ENCODE results near the gene SIDT2. TPM values are rescaled to one million over a fixed set of nuclear protein-coding genes. Genes with fewer than 3 reads are reported as not detected.

Gene SIDT2
- total RNA-seq, 2 experiments from 2014 or later: 20.2 to 23.6 TPM

GRCh38 chr11:117191680-117192400 is 13.3 kb downstream of the SIDT2 start:
- peaks cover 5% of the 10 kb centered on the region for H3K4me1 Mint-ChIP-seq (ENCODE audit: low read depth)

GRCh38 chr11:117192401-117192875 is 13.9 kb downstream of the SIDT2 start:
- H3K27ac Mint-ChIP-seq: no peak overlapping the region

More at GRCh38 chr11:117191680-117192400, 13.3 kb downstream of the SIDT2 start:
- DNase-seq (no peak), ATAC-seq (no peak)
- no peaks in the 10 kb centered on the region for H3K27me3 Mint-ChIP-seq (ENCODE audit: low read depth)
- ChIA-PET CTCF (interaction anchor here (0.9 to 1.3 kb wide), 2 partner anchors 11 to 35 kb away, joined by 3 read pairs; no protein-coding TSS in a partner anchor), POLR2A (no interaction called here)
- H3K36me3 Mint-ChIP-seq (ENCODE audit: low read depth): peaks cover 7% of the 10 kb centered on the region
- no peak overlapping the region for H3K4me3 Mint-ChIP-seq
- H3K9me3 Mint-ChIP-seq (ENCODE audit: insufficient read depth): no peaks in the 10 kb centered on the region
- no peak overlapping the region for H3K27ac Mint-ChIP-seq

GRCh38 chr11:117193130-117194020 is 14.8 kb downstream of the SIDT2 start:
- no peaks in the 10 kb centered on the region for H3K9me3 Mint-ChIP-seq (ENCODE audit: insufficient read depth)
- peak overlapping the region; percentile 46 for H3K27ac Mint-ChIP-seq
- DNase-seq (no peak), ATAC-seq (no peak)
- H3K36me3 Mint-ChIP-seq (ENCODE audit: low read depth): peaks cover 7% of the 10 kb centered on the region
- peaks cover 5% of the 10 kb centered on the region for H3K4me1 Mint-ChIP-seq (ENCODE audit: low read depth)
- POLR2A ChIA-PET: interaction anchor here (0.6 to 0.9 kb wide), 2 partner anchors 36 to 280 kb away, joined by 3 to 5 read pairs; no protein-coding TSS in a partner anchor
- H3K4me3 Mint-ChIP-seq: no peak overlapping the region
- CTCF ChIA-PET: interaction anchor here (0.6 kb wide), 1 partner anchor 12 kb away, joined by 3 read pairs; no protein-coding TSS in a partner anchor
- no peaks in the 10 kb centered on the region for H3K27me3 Mint-ChIP-seq (ENCODE audit: low read depth)

More at GRCh38 chr11:117192401-117192875, 13.9 kb downstream of the SIDT2 start:
- ChIA-PET CTCF (no interaction called here), POLR2A (no interaction called here)
- peaks cover 5% of the 10 kb centered on the region for H3K4me1 Mint-ChIP-seq (ENCODE audit: low read depth)
- peaks cover 7% of the 10 kb centered on the region for H3K36me3 Mint-ChIP-seq (ENCODE audit: low read depth)
- H3K4me3 Mint-ChIP-seq: no peak overlapping the region
- no peaks in the 10 kb centered on the region for H3K9me3 Mint-ChIP-seq (ENCODE audit: insufficient read depth)
- DNase-seq (no peak), ATAC-seq (no peak)
- H3K27me3 Mint-ChIP-seq (ENCODE audit: low read depth): no peaks in the 10 kb centered on the region

DNA sequence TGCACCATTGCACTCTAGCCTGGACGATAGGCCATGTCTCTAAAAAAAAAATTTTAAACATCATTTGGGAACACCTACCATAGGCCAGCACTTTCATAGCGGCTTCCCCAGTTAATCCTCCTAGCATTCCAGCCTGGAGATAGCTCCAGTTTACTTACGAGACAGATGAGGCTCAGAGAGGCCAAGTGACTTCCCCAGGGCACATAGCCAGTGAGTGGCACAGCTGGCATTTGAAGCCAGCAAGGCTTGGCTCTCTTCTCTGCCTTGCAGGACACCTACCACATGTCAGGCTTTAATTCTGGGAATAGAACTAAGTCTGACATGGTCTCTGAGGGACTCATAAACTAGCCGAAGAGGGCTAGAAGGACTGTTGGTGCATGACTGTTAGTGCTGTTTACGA is 15.7 kb downstream of the SIDT2 start:
- ChIA-PET CTCF (interaction anchor here (0.6 to 1.3 kb wide), 2 partner anchors 13 to 17 kb away, joined by 3 to 4 read pairs; no protein-coding TSS in a partner anchor), POLR2A (interaction anchor here (1.3 kb wide), 1 partner anchor 10 kb away, joined by 4 read pairs; no protein-coding TSS in a partner anchor)
- no peak for ATAC-seq

GRCh38 chr11:117195258-117195657 is 16.7 kb downstream of the SIDT2 start:
- POLR2A ChIA-PET: interaction anchor here (1.3 kb wide), 1 partner anchor 9 kb away, joined by 4 read pairs; no protein-coding TSS in a partner anchor
- Mint-ChIP-seq H3K4me3 (no peak overlapping the region), H3K27ac (peak overlapping the region; percentile 19), H3K4me1 (ENCODE audit: low read depth) (peaks cover 5% of the 10 kb centered on the region), H3K27me3 (ENCODE audit: low read depth) (no peaks in the 10 kb centered on the region), H3K36me3 (ENCODE audit: low read depth) (peaks cover 7% of the 10 kb centered on the region), H3K9me3 (ENCODE audit: insufficient read depth) (no peaks in the 10 kb centered on the region)
- CTCF ChIA-PET: interaction anchor here (0.9 to 1.3 kb wide), 2 partner anchors 15 to 16 kb away, joined by 3 to 4 read pairs; no protein-coding TSS in a partner anchor
- no peak for DNase-seq
- ATAC-seq: no peak

More for the DNA sequence above, 15.7 kb downstream of the SIDT2 start:
- H3K4me1 Mint-ChIP-seq (ENCODE audit: low read depth): peaks cover 5% of the 10 kb centered on the region
- H3K27ac Mint-ChIP-seq: no peak overlapping the region
- no peaks in the 10 kb centered on the region for H3K27me3 Mint-ChIP-seq (ENCODE audit: low read depth)
- H3K36me3 Mint-ChIP-seq (ENCODE audit: low read depth): peaks cover 7% of the 10 kb centered on the region
- H3K4me3 Mint-ChIP-seq: no peak overlapping the region
- no peaks in the 10 kb centered on the region for H3K9me3 Mint-ChIP-seq (ENCODE audit: insufficient read depth)
- no peak for DNase-seq

DNA sequence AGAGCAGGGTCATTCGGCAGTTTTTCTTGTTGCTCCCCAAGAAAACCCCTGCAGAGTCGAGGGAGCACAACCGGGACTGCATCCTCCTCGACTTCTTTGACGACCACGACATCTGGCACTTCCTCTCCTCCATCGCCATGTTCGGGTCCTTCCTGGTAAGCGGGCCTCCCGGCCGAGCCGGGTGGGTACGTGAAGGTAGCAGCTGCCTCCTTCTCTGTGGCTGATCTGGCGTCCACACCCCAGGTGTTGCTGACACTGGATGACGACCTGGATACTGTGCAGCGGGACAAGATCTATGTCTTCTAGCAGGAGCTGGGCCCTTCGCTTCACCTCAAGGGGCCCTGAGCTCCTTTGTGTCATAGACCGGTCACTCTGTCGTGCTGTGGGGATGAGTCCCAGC is 17.2 kb downstream of the SIDT2 start:
- H3K4me1 Mint-ChIP-seq (ENCODE audit: low read depth): peaks cover 5% of the 10 kb centered on the region
- no peak overlapping the region for H3K27ac Mint-ChIP-seq
- CTCF ChIA-PET: interaction anchor here (1.3 to 1.9 kb wide), 3 partner anchors 16 to 31 kb away, joined by 4 to 9 read pairs (median 4); no protein-coding TSS in a partner anchor
- peaks cover 7% of the 10 kb centered on the region for H3K36me3 Mint-ChIP-seq (ENCODE audit: low read depth)
- ATAC-seq (no peak), DNase-seq (no peak)
- no peaks in the 10 kb centered on the region for H3K27me3 Mint-ChIP-seq (ENCODE audit: low read depth)
- H3K9me3 Mint-ChIP-seq (ENCODE audit: insufficient read depth): no peaks in the 10 kb centered on the region
- POLR2A ChIA-PET: interaction anchor here (1.1 kb wide), 1 partner anchor 16 kb away, joined by 3 read pairs; no protein-coding TSS in a partner anchor
- no peak overlapping the region for H3K4me3 Mint-ChIP-seq

DNA sequence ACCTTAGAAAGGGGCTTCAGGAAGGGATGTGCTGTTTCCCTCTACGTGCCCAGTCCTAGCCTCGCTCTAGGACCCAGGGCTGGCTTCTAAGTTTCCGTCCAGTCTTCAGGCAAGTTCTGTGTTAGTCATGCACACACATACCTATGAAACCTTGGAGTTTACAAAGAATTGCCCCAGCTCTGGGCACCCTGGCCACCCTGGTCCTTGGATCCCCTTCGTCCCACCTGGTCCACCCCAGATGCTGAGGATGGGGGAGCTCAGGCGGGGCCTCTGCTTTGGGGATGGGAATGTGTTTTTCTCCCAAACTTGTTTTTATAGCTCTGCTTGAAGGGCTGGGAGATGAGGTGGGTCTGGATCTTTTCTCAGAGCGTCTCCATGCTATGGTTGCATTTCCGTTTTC is 18.5 kb downstream of the SIDT2 start:
- Mint-ChIP-seq H3K9me3 (ENCODE audit: insufficient read depth) (no peaks in the 10 kb centered on the region), H3K27me3 (ENCODE audit: low read depth) (no peaks in the 10 kb centered on the region), H3K4me1 (ENCODE audit: low read depth) (peaks cover 5% of the 10 kb centered on the region), H3K27ac (no peak overlapping the region), H3K4me3 (no peak overlapping the region), H3K36me3 (ENCODE audit: low read depth) (peaks cover 4% of the 10 kb centered on the region)
- DNase-seq: no peak
- CTCF ChIA-PET: interaction anchor here (0.6 to 1.9 kb wide), 4 partner anchors 17 to 89 kb away, joined by 3 to 9 read pairs (median 4); no protein-coding TSS in a partner anchor
- ATAC-seq: no peak
- POLR2A ChIA-PET: interaction anchor here (0.6 to 1.1 kb wide), 3 partner anchors 11 to 18 kb away, joined by 3 read pairs; partner anchors contain the start of gene SIDT2

GRCh38 chr11:117197516-117198456 is 19.2 kb downstream of the SIDT2 start:
- POLR2A ChIA-PET: interaction anchor here (0.7 kb wide), 1 partner anchor 19 kb away, joined by 3 read pairs; the partner anchor contains the start of gene SIDT2
- H3K4me1 Mint-ChIP-seq (ENCODE audit: low read depth): peaks cover 4% of the 10 kb centered on the region
- no peaks in the 10 kb centered on the region for H3K9me3 Mint-ChIP-seq (ENCODE audit: insufficient read depth)
- peaks cover 4% of the 10 kb centered on the region for H3K36me3 Mint-ChIP-seq (ENCODE audit: low read depth)
- H3K4me3 Mint-ChIP-seq: no peak overlapping the region
- no peaks in the 10 kb centered on the region for H3K27me3 Mint-ChIP-seq (ENCODE audit: low read depth)
- H3K27ac Mint-ChIP-seq: no peak overlapping the region
- CTCF ChIA-PET: interaction anchor here (0.6 to 1.9 kb wide), 3 partner anchors 18 to 88 kb away, joined by 3 to 9 read pairs (median 5); no protein-coding TSS in a partner anchor
- ATAC-seq: no peak
- DNase-seq: no peak

- Mint-ChIP-seq H3K27ac (no peak overlapping the region), H3K27me3 (ENCODE audit: low read depth) (no peaks in the 10 kb centered on the region)
- CTCF ChIA-PET: no interaction called here
Observed at GRCh38 chr11:117198613-117199012, 20.1 kb downstream of the SIDT2 start.

DNA sequence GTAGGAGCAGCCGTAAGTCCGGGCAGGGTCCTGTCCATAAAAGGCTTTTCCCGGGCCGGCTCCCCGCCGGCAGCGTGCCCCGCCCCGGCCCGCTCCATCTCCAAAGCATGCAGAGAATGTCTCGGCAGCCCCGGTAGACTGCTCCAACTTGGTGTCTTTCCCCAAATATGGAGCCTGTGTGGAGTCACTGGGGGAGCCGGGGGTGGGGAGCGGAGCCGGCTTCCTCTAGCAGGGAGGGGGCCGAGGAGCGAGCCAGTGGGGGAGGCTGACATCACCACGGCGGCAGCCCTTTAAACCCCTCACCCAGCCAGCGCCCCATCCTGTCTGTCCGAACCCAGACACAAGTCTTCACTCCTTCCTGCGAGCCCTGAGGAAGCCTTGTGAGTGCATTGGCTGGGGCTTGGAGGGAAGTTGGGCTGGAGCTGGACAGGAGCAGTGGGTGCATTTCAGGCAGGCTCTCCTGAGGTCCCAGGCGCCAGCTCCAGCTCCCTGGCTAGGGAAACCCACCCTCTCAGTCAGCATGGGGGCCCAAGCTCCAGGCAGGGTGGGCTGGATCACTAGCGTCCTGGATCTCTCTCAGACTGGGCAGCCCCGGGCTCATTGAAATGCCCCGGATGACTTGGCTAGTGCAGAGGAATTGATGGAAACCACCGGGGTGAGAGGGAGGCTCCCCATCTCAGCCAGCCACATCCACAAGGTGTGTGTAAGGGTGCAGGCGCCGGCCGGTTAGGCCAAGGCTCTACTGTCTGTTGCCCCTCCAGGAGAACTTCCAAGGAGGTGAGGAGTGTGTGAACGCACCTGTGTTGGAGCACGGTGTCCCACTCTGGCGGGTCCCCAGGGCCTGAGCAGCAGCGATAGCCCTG is 20.7 kb downstream of the SIDT2 start, which contains the start of gene TAGLN:
Gene TAGLN, plus strand, starts transcription at position 318 of the 863 bp plus-strand sequence. CDS start 3,644 bp downstream, outside the sequence.
- ChIA-PET CTCF (no interaction called here), POLR2A (no interaction called here)
- Mint-ChIP-seq H3K4me1 (ENCODE audit: low read depth) (no peaks in the 10 kb centered on the region), H3K4me3 (no peak within 1 kb of the TSS), H3K9me3 (ENCODE audit: insufficient read depth) (no peaks in the 10 kb centered on the region), H3K36me3 (ENCODE audit: low read depth) (peaks cover 3% of the 10 kb centered on the region), H3K27ac (no peak within 1 kb of the TSS), H3K27me3 (ENCODE audit: low read depth) (no peaks in the 10 kb centered on the region)
- DNase-seq (no peak), ATAC-seq (no peak)

More at GRCh38 chr11:117198613-117199012, 20.1 kb downstream of the SIDT2 start:
- H3K4me3 Mint-ChIP-seq: no peak overlapping the region
- no peaks in the 10 kb centered on the region for H3K36me3 Mint-ChIP-seq (ENCODE audit: low read depth)
- DNase-seq (no peak), ATAC-seq (no peak)
- H3K4me1 Mint-ChIP-seq (ENCODE audit: low read depth): no peaks in the 10 kb centered on the region
- no peaks in the 10 kb centered on the region for H3K9me3 Mint-ChIP-seq (ENCODE audit: insufficient read depth)
- POLR2A ChIA-PET: no interaction called here
